OCI-LY7 (cell line): ENCODE results near the gene NUP62.

Experiments used
- CTCF ChIP-seq: fragments of 200-600 bp; sonication (generic); conservative IDR thresholded peaks from 2 replicates; pipeline ENCODE4 v1.5.1; 2014; ENCODE audit warnings: mild to moderate bottlenecking, antibody characterized with exemption, low read length, moderate library complexity, mixed read lengths
- EZH2phosphoT487 ChIP-seq: fragments of 200-600 bp; sonication (generic); IDR thresholded peaks from 2 replicates; pipeline ENCODE4 v1.6.1; 2018; ENCODE audit warnings: low read depth, borderline replicate concordance, mild to moderate bottlenecking, mixed run types, antibody characterized with exemption, low read length, moderate library complexity, mixed read lengths

- no peak for TF ChIP-seq CTCF
- TF ChIP-seq EZH2phosphoT487 = no peak
Observed at GRCh38 chr19:49871349-49871985, 57.8 kb downstream of the NUP62 start.
